GM12891 (cell line): Measurements from ENCODE around the gene MED20.

ENCODE experiments used
- PAX5 ChIP-seq: IDR thresholded peaks from 2 replicates; pipeline ENCODE4 v1.6.1; 2011; ENCODE audit warnings: low read length, moderate library complexity, mild to moderate bottlenecking; ENCODE audit not compliant: insufficient read depth, severe bottlenecking
- POLR2A ChIP-seq: IDR thresholded peaks from 2 replicates; pipeline ENCODE4 v1.6.1; 2011; ENCODE audit warnings: low read depth, low read length, control low read depth
- POLR2AphosphoS5 ChIP-seq: IDR thresholded peaks from 2 replicates; pipeline ENCODE4 v1.6.1; 2011; ENCODE audit warnings: low read depth, low read length, control low read depth
- POU2F2 ChIP-seq: IDR thresholded peaks from 2 replicates; pipeline ENCODE4 v1.6.1; 2011; ENCODE audit warnings: low read depth, mild to moderate bottlenecking, control low read depth, low read length, moderate library complexity
- SPI1 ChIP-seq: IDR thresholded peaks from 2 replicates; pipeline ENCODE4 v1.6.1; 2011; ENCODE audit warnings: low read depth, low read length, control low read depth
- TAF1 ChIP-seq: IDR thresholded peaks from 2 replicates; pipeline ENCODE4 v1.6.1; 2011; ENCODE audit warnings: low read depth, low read length, control low read depth

DNA sequence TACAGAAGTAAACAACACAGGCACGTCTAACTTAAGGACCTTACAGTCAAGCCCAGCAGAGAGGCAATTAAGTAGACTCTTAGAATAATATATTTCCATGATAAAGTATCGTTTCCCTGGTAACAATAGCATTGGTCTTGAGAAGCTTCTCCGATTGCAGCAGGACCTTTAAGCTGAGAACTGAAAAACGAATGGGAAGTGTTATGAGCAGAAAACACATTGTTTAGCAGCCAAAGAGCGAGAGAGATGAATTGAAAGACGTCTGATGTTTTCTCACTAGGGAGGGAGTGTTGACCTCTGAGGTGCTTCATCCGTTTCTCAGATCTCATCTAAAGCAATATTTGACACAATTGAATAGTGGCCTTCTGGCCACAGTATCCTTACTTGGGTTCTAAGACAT is 1.2 kb upstream of the MED20 start:
- TF ChIP-seq POLR2A (no peak), POLR2AphosphoS5 (no peak; the same call in 1 of the 2 replicates), PAX5 (no peak), TAF1 (no peak), POU2F2 (no peak), SPI1 (no peak)
